Stimulated activated CD8-positive, alpha-beta memory T cell treated with anti-CD3 and anti-CD28 coated beads, Interleukin-15, amount 100 ng/mL, for 48 hours (primary cell): ENCODE measurements around the gene FDX1.

Experiments
- DNase-seq, 2 donors: peaks; one replicate each; pipeline ENCODE4 v3.0.0-alpha.2; 2020; ENCODE audit warnings: low read depth in 2 of 2

Gene FDX1

GRCh38 chr11:110508786-110509185 lies 79.0 kb downstream of the FDX1 start:
- DNase-seq = no peak

- no peak for DNase-seq
Observed at GRCh38 chr11:110509472-110509871, 79.7 kb downstream of the FDX1 start.

GRCh38 chr11:110512026-110512425 lies 82.3 kb downstream of the FDX1 start:
- no peak for DNase-seq

DNA sequence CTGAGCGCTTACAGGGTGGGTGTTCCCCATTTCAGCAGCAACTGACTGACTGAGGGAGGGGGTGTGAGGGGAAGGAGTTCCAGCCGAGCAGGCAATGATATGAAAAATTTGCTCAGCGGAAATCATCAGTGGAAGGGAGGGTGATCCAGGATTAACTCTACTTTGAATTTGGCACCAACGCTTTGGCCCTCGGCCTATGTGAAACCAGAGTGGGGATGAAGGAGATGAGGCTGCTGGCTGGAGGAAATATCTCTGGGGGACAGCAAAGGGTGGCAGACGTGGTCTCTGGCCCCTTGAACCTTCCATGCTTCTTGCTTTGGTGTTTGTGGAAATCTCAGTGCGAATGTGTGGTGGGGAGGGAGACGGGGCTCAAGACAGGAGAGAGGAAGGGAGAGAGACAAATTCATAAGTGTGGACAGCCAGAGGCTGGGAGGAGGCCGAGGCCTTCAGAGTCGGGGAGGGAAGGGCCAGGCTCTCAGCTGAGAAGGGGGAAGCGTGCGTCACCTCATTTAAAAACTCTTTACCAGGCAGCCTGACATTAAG lies 83.6 kb downstream of the FDX1 start:
- DNase-seq = no peak

DNA sequence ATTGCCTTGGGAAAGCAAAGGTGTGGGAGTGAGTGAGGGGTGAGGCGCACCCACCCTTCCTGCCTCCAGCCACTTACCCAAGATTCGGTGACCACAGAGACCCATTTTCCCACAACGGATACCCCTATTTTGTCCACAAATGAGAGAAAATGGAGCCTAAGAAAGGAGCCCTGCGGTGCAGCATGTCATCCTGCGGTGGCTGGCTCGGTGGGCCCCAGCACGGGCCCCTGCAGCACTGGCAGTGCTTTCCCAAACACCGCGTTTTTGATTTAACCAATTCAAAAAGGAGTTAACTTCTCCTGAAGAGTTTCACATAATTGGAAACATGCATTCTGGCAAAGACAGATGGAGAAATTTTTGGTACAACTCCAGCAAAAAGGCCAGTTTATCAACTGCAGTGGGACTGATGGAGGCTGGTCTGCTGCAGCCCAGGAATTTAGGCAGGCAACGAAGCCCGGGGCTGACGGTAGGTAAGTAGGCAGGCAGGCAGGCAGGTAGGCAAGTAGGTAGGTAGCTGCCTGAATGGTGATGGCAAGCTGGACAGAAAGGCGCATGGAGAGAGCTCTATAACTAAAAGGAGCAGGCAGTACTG lies 84.2 kb downstream of the FDX1 start:
- DNase-seq = no peak
